HG03175 (cell line): ENCODE results near the gene SLC22A7.

Experiments
- ATAC-seq: cut with Tn5 transposase; IDR thresholded peaks from one replicate; pipeline ENCODE4 v1.9.1; 2021; ENCODE audit warnings: mild to moderate bottlenecking, moderate library complexity; ENCODE audit not compliant: unreplicated experiment

SLC22A7 gene

DNA sequence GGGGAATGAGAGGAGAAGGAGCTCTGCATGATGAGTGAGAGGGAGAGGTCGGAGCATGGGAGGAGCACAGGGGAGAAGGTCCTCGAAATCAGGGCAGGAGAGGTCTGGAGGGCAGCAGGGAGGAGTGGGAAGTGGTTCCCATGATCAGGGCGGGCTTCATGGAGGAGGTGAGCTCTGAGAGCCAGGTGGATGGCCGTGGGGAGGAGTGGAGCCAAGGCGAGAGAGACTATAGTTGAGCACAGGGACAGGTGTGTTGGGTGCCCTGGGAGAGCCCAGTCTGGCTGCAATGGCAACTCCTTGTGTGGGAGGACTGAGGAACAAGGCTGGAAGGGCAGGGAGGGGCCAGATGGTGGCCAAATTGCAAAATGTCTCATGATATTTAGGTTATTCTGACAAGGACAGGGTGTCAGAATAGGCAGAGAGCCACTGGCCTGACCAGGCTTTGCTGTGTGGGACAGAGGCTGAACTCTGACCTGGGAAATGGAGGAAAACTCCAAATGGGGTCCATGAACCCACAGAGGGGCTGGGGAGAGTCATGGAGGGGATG lies 33.4 kb upstream of the SLC22A7 start:
- no peak for ATAC-seq

DNA sequence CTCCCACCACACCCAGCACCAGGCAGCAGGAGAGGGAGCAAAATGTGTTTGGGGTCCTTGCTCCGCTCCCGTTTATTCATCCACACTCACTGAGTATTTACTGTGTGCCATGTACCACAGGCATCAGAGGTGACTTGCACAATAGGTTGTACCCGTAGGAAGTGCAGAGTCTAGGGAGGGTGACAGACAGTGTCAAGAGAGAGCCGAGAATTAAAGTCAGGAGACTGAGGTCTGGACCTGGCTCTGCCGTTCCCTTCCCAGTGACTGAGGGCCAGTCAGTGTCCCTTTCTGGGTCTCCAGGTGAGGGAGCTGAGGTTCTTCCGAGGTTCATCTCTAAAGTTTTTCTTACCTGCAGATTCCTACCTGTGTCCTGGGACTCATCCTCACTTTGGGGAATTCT lies 32.5 kb upstream of the SLC22A7 start:
- no peak for ATAC-seq

DNA sequence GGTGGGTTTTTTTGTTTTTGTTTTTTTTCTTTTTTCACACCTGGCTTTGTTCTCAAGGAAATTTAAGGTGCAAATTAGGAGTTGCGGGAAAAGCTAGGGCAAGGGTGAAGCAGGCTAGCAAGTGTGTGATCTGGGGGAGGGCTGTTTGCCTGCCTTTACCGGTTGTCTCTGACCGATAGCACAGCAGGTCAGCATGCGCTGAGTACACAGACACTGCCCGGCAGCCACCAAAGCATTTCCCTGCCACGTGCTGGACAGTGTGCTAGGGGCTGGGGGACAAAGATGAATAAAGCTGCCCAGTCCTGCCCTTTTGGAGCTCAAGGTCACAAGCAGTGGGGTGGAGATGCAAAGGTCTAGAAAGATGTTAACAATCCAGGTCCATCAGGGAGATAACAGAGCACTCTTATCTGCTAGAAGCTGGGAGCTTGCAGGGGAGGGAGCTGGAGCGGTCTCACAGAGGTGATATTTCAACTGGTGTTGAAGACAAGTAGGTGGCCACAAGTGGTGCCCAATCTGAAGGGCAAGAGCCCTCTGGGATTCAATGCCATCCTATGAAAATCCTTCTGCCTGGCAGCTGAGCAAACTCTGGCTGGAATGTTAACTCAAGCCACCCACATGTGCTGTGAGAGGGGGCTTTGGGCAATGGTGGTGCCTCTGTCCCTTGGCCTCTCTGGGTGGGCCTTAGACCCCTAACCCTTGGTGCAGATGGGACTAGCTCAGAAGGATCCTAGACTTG lies 30.3 kb upstream of the SLC22A7 start:
- no peak for ATAC-seq

DNA sequence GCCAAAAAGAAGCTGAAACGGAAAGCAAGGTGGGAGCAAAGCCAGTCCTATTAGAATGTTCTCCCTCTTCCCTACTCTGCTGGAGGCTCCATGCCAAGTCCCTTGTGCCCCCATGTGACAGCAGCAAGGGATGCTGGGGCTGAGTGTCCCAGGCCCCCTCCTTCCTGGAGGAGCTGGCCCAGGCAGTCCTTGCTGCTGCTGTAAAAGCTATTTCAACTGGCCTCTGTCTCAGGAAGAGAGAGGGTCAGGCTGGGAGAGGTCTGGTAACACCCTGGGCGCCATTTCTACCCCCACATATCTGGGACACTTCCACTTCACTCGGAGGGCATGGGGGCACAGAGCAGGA lies 29.7 kb upstream of the SLC22A7 start:
- ATAC-seq = no peak

DNA sequence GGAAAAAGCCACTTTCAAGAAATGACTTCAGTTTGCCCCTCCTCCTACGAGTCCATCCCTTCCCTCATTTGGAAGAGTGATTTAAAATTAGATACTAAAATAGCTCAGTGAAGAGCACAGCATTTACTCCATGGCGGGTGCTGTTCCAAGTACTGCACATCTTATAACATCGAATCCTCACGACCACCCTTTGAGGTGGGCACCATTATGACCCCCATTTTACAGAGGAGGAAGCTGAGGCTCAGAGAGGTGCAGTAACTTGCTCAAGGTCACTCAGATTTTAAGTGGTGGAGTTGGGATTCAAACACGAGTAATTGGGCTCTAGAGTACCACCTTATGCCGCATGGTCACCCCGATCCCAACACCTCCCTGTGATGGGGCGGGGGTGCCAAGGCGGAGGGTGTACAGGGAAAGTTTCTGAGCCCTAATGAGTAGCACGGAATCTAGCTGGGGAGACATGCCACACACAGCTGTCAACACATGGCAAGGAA lies 29.2 kb upstream of the SLC22A7 start:
- ATAC-seq = no peak

DNA sequence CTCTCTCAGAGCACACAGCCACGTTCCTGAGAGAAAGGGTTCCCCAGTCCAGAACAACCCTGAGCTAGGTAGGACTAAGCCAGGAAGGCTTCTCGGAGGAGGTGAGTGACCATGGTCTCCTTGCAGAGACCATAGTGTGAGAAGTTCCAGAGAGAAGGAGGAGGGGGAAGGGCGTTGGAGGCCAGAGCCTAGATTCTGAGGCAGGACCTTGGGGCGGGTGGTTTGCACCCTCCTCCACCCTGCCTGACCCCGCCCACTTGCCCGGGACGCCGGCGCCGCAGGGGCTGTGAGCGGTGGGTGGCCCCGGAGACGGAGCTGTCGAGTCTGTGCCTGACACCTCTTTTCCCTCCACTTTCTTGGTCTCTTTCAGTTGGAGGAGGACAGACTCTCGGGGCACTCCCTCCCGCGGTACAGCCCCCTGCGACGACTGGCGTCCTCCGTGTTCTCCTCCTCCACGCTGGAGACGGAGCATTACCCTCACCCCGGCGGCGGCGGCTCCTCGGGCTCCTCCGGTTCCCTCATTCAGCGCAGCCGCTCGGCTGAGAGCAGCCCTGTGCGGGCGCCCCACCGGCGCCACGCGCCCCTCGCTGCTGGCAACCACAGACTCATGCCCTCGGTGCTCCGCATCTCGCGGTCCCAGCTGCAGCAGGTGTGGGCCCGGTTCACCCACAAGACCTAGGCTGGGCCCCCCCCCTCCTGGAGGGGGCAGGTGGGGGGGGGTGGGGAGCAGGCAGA lies 28.6 kb upstream of the SLC22A7 start:
- ATAC-seq = no peak

DNA sequence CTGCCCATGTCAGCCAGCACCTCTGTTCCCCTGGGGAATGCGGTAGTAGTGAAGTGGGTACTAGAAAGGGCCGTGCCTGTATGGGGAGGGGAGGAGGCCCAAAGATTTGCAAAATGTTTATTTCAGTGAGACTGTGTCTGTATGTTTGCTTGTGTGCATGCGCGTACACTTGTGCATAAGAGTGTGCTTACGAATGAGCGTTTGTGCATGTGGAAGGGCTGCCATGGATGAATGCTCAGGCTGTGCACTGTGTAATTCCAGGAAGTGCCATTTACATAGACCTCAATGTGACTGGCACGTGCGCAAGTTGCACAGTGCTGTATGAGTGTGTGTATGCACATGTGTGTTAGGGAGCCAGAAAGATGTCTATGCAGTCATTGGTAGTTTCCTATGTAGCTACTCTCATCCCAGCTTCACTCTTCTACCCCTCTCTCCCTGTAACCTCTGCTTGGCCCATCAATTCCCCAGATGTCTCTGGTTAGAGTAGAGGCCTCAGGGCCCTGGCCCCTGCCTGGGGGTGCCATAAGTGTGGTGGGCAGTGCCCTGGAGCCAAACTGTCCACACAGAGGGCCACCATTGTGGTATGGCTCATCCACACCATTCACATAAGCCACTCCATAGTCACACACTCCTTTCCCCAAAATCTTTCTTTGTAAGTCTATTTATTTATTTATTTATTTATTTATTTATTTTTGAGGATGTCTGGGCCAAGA lies 26.8 kb upstream of the SLC22A7 start:
- no peak for ATAC-seq

DNA sequence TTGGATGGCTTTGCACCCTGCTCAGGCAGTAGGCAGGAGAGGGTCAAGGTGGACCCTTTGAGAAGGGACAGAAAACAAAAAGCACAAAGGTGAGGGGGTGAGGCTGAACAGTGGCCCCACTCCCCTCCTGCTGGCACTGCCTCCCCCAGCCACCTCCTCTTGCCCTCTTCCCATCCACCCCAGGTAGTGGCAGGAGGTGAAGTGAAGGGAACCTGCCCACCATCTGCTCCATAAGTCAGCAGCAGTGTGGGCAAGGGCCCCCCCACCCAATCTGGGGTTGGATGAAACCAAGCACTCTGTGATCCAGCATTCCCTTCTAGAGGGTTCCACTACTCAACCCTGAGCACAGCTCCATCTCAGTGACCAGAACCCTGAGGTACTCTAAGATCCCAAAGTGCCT lies 26.1 kb upstream of the SLC22A7 start:
- ATAC-seq = no peak

DNA sequence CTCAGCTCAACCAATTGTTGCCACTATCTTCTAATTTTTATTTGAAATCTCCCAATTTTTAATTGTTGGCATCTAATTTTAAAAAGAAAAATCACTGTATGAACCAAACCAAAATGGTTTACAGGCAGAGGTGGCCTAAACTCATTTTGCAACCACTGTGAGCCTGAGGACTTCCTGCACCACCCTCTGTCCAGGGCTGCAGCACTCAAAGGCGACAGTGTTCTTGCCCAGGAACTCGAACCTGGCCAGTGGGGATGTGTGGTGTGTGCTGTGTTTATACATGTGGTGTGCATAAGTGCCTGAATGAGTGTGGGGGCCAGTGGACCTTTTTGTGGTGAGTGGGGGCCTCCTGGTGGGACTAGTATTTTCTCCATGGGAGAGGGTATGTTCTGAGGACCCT lies 24.4 kb upstream of the SLC22A7 start:
- ATAC-seq = no peak

DNA sequence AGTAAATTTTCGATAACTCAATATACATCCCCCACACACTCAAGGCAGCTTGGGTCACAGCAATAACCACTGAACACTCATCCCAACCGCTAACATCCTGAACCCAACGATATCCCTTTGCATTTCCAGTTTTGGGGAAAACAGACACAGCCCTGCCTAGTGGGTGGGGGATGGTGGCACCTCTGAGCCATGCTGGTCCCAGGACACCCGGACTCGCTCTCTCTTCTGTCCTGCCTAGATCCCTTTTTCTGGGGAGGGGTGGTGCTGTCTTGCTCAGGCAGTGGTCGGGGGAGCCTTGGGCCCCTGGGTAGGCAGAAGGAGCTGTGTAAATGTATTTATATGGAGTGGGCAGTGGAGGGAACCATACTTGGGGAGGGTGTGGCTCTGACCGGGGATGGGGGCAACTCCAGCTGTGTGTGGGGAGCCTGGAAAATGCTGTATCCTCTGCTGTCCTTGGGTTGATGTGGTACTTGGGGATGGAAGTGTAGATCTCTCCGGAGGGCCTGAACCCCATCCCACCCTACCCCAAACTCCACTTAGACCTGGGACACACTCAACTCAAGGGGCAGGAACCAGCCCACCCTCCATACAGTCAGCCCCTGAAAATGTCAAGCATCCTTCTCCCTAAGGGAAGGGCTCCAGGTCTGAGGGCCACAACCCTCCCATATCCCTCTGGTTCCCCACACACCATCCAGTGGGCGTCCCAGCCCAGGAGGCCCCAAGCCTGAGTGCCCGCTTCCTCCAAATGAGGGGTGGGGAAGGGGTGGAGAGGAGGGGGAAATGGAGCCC lies 23.7 kb upstream of the SLC22A7 start:
- no peak for ATAC-seq

DNA sequence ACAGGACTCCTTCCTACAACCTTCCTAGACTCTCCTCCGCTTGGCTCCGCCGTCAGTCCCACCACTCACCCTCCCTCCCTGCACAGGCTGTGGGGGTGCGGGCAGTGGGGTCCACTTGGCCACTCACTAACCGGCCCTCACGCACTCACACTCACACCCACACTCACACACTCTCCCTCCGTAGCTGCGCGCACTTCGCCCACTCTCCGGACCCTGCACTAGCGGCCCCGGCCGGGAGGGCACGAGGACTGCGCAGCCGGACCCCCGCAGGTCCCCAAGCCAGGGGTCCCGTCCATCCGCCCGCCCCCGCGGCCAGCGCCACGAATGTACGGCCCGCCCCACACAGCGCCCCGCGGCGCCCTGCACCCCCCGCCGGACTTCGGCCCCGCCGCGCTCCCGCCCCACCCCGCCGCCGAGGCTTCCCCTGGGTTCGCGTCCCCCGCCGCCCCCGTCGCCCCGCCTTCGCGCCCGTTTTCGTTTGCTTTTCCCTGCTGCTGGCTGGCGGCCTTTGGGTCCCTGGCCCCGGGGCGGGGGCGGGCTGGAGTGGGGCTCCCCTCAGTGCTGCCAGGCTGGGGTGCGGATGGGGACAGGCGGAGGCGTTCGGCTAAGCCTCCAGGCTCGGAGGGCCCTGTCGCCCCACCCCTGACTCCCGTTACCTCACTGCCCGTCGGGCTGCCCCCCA lies 23.0 kb upstream of the SLC22A7 start:
- ATAC-seq = no peak

DNA sequence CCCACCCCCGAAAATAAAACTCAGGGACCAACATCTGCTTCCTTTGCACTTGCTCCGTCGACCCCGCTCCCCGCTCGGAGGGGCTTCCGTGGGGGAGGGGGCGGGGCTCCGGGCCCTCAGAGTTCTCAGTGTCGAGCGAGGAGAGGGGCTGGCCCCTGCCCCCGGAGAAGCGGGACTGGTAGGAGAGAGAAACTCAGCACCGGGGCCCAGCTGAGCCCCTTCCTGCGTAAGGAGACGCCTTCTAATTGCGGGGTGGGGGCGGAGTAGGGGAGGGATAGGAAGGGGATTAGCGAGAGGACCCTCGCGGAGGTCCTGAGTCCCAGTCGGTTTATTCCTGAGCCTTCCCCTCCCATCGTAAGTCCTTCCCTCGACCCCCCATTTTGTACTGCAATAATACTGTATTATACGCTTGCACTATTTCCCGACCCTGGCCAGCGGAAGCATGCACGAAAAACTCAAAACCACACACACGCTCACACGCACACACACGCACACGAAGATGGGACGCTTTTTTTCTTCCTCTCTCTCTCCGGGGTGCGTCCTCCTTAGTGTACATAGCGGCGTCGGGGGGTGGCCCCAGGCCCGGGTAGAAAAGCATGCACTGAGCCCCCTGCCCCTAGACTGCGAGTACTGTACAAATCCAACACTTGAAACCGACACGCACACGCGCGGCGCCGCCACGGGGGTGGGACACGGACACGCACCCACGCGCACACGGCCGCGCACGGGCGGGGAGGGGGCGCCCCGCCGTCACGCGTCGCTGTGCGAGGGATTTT lies 22.1 kb upstream of the SLC22A7 start:
- no peak for ATAC-seq

DNA sequence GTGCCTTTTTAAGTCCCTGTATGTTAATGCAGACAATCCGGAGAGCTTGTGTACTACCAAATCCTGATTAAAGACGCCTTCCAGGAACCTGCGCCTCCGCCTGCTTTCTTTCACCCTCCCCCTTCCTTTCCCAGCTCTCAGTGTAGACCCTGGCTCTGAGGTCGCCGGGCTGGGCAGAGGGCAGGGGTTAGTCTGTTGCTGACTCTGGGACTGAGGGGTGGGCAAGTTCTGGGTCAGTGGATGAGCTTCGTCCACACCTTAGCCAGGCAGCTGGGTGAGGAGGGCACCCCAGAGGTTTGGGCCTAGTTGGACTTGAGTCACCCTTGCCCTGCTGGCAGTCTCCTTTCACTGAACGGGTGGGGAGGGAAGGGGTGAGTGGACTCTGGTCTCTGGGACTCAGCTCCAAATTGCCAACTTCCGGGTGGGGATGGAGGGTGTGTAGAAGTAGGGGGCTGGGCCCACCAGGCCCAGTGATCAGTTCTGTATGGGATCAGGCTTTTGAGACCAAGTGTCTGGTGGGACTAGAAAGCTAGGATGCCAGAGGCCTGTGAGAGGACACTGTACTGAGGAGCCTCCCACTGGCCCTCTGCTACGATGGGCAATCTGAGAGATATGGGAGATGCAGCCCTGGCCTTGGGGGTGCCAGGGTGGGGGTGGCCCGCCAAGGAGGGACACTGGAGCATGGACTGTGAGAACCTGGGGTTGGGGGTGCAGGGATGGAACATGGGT lies 21.3 kb upstream of the SLC22A7 start:
- no peak for ATAC-seq

DNA sequence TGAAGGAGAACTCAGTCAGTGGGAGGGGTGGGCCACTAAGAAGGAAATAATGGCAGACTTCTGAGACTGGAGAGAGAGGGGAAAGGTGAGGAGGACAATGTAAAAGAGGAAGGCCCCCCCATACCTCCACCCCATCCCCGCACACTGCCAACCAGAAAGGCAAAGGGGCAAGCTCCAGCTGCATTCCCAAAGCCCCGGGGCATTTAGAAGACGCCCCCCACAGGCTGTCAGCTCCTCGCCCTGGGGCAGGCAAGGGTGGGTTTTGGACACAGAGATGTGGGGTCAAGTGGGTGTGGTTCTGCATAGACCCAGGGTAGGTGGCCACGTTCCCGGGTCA lies 20.8 kb upstream of the SLC22A7 start:
- ATAC-seq = no peak

DNA sequence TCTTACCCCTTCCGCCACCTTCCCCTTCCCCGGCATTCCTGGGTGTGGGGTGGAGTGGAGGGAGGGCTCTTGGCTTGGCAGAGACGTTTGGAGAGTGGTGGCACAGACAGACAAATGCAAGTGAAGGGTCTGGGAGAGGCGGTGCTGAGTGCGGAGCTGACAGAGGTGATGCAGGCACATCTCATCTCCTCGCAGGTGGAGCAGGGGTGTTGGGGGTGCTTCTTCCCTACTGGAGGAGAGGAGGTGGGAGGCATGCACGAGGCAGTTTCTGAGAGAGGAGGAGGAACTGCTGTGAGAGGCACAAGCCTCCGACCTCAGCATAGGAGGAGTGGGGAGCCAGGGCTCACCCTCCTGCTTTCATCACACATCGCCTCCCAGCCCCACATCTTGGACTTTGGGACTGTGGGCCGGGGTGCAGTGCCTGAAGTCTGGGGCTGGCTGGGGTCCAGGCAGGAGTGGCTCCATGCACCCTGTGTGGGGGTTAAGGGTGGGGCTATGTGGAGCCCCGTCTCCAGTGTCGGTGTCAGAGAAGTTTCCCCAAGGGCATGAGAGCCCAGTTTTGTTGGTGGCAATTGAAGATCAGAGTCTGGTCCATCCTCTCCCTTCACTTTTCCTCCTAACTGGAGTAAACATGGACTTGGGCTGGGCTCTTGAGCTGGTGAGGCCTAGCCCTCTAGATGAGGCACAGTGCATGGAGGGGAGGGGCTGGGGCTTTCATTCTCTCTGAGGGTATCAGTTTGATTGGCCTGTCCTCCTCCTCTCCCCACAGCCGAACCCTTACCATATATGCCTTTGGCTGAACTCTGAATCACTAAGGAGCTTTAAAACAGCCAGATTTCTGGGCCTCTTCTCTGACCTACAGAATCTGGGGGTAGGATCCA lies 20.2 kb upstream of the SLC22A7 start:
- no peak for ATAC-seq

DNA sequence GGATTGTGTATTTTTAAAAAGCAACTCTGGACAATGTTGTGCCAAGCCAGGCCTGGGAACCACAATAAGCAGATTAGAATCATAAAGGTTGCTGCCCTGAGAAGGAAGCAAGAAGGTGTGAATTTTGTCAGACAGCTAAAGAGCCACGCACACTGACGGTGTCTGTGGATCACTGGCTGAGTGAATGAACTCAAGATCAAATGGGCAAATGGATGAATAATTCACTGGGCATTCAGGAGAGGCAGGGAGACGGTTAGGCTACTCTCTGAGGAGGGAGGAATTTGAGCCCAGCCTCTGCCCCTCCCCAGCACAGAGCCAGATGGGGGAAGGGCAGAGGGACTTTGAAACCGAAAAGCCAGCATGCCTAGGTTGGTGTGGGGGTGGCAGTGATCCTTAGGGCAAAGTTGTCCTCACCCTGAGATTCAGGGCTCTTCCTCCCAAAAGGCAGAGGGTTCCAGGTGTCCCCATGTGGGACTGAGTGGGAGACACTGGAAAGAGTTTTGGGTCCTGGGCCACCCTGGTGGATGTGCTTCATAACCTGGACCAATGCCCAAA lies 19.5 kb upstream of the SLC22A7 start:
- no peak for ATAC-seq

DNA sequence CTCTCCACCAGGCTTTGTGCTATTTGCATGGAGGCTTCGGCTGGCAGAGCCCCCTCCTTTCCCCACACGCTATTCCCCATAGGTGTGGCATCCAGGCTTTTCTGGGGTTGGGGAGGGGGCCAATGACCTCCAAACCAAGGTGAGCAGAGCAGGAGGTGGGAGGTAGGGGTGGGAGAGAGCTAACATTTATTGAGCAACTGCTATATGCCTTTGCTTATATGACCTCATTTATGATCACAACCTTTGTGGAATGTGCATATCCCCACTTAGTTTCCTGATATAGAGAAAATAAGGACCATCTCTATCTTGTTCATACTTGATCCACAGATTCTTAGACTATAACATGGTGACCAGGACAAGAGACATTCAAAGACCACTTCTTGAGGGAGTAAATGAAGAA lies 17.8 kb upstream of the SLC22A7 start:
- no peak for ATAC-seq

DNA sequence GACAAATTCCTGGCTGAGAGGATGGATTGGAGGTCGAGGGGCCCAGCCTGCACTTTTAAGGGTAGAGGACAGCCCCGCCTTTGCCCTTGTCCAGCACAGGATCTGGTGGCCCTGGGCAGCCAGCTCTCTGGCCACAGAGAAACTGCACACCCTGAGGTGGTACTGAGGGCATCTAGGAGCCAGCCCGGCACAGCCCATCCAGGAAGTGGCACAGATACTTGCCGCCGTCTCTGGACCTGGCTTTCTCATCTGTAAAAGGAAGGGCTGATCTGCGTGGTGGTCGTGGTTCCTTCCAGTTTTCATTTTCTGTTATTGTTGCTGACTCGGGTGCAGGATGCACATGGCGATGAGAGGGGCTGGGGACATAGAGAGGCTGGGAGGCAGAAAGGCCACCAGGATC lies 16.0 kb upstream of the SLC22A7 start:
- no peak for ATAC-seq
